GM12878 (cell line): Measurements from ENCODE around the gene CHRNA9. TPM values are rescaled to one million over a fixed set of nuclear protein-coding genes. Genes with fewer than 3 reads are reported as not detected.

Source experiments
- ATAC-seq: fragments of 200-7000 bp; cut with Tn5 transposase; 3 replicates; pipeline ENCODE4 v1.9.1; 2020; ENCODE audit warnings: mild to moderate bottlenecking, moderate library complexity
- BruUV-seq: library from RNA; stranded (reverse); fragments of 400-500 nt; replicated peaks from 2 replicates; lab custom pipeline; 2021; lab: Mats Ljungman, UMichigan
- CTCF ChIA-PET: fragments of 300-600 bp; sonication (Branson Sonifier 250); formaldehyde crosslinking; extraction: SDS; loops from one replicate; lab custom pipeline; 2021; ENCODE audit warnings: inconsistent platforms; lab: Yijun Ruan, JAX
- POLR2A ChIA-PET: fragments of 350-600 bp; formaldehyde crosslinking; extraction: SDS; loops from one replicate; lab custom pipeline; 2021; ENCODE audit warnings: inconsistent platforms; lab: Charles Lee
- RAD21 ChIA-PET: fragments of 300-600 bp; sonication (Branson Sonifier 250); formaldehyde crosslinking; loops from one replicate; lab custom pipeline; 2023; ENCODE audit warnings: antibody characterized with exemption; ENCODE audit not compliant: unreplicated experiment; lab: Charles Lee
- SMC1A ChIA-PET: fragments of 300-600 bp; sonication (Branson Sonifier 250); formaldehyde crosslinking; loops from one replicate; lab custom pipeline; 2023; ENCODE audit not compliant: unreplicated experiment, uncharacterized antibody; lab: Charles Lee
- DNase-seq: peaks from one replicate; pipeline ENCODE4 v3.0.0-alpha.2; 2011; ENCODE audit warnings: low read depth, low spot score
- FAIRE-seq: peaks from 3 replicates; lab custom pipeline; 2011; peaks lifted over from hg19 to GRCh38; lab: Jason Lieb, UNC
- H2AFZ ChIP-seq: 2 replicates; pipeline ENCODE4 v1.6.0; 2011; ENCODE audit warnings: low read depth, low read length, control low read depth; ENCODE audit not compliant: control insufficient read depth
- H3K27ac ChIP-seq: 2 replicates; pipeline ENCODE4 v1.5.1; 2011; ENCODE audit warnings: control low read depth; ENCODE audit not compliant: control insufficient read depth, insufficient read depth
- H3K27me3 ChIP-seq, 2 experiments: replicated peaks in 1 of 2; 2 replicates each; pipeline versions ENCODE4 v1.6.0 to v1.6.1; 2011; ENCODE audit warnings: low read length in 1 of 2; ENCODE audit not compliant: control insufficient read depth in 2 of 2, insufficient read depth in 2 of 2
- H3K36me3 ChIP-seq, 2 experiments: 2 replicates each; pipeline ENCODE4 v1.5.1; 2011; ENCODE audit warnings: low read length in 1 of 2; ENCODE audit not compliant: control insufficient read depth in 2 of 2, insufficient read depth in 2 of 2
- H3K4me1 ChIP-seq: 2 replicates; pipeline ENCODE4 v1.6.1; 2011; ENCODE audit warnings: mild to moderate bottlenecking, low read length, moderate library complexity, mixed read lengths; ENCODE audit not compliant: control insufficient read depth, insufficient read depth
- H3K4me2 ChIP-seq: 2 replicates; pipeline ENCODE4 v1.6.0; 2011; ENCODE audit warnings: control low read depth; ENCODE audit not compliant: control insufficient read depth, insufficient read depth
- H3K4me3 ChIP-seq: fragments of 200-600 bp; sonication (generic); 2 replicates; pipeline ENCODE4 v1.5.1; 2016
- H3K79me2 ChIP-seq: 2 replicates; pipeline ENCODE4 v1.6.0; 2011; ENCODE audit warnings: low read length; ENCODE audit not compliant: control insufficient read depth, insufficient read depth
- H3K9ac ChIP-seq: 2 replicates; pipeline ENCODE4 v1.8.0; 2011; ENCODE audit warnings: low read length, control low read depth, mixed read lengths; ENCODE audit not compliant: control insufficient read depth, insufficient read depth
- H3K9me3 ChIP-seq: replicated peaks from 3 replicates; pipeline ENCODE4 v1.5.1; 2011; ENCODE audit warnings: mild to moderate bottlenecking, low read length; ENCODE audit not compliant: control insufficient read depth, insufficient read depth
- H4K20me1 ChIP-seq: 2 replicates; pipeline ENCODE4 v1.6.0; 2011; ENCODE audit not compliant: control insufficient read depth, insufficient read depth
- BCL11A ChIP-seq: IDR thresholded peaks from 2 replicates; pipeline ENCODE4 v1.6.1; 2011; ENCODE audit warnings: low read depth, low read length
- EP300 ChIP-seq, 2 experiments: fragments of 150-350 bp in 1 of 2; IDR thresholded peaks; 2 replicates each; pipeline ENCODE4 v1.6.1; 2011 to 2012; ENCODE audit warnings: low read depth in 2 of 2, low read length in 2 of 2, borderline replicate concordance in 1 of 2, improper control_type of control experiment in 1 of 2, inconsistent platforms in 1 of 2; ENCODE audit not compliant: control insufficient read depth in 1 of 2
- ESRRA ChIP-seq: IDR thresholded peaks from 2 replicates; pipeline ENCODE4 v1.6.1; 2012; ENCODE audit warnings: mild to moderate bottlenecking, low read length, improper control_type of control experiment
- HDAC2 ChIP-seq: fragments of 200-600 bp; sonication (generic); IDR thresholded peaks from 2 replicates; pipeline ENCODE4 v1.6.1; 2017
- MEF2A ChIP-seq: IDR thresholded peaks from 2 replicates; pipeline ENCODE4 v1.6.1; 2011; ENCODE audit warnings: low read depth, mild to moderate bottlenecking, low read length, moderate library complexity; ENCODE audit not compliant: insufficient read depth
- MYB ChIP-seq: fragments of 150-350 bp; IDR thresholded peaks from 2 replicates; pipeline ENCODE4 v1.6.1; 2014; ENCODE audit warnings: mild to moderate bottlenecking, low read depth, low read length, borderline replicate concordance
- NFYA ChIP-seq: IDR thresholded peaks from 2 replicates; pipeline ENCODE4 v1.6.1; 2011; ENCODE audit warnings: low read depth, mild to moderate bottlenecking, low read length, improper control_type of control experiment, borderline replicate concordance
- RCOR1 ChIP-seq: conservative IDR thresholded peaks from 2 replicates; pipeline ENCODE4 v1.6.1; 2012; ENCODE audit warnings: low read depth, low read length, improper control_type of control experiment
- RFX5 ChIP-seq: IDR thresholded peaks from 2 replicates; pipeline ENCODE4 v1.6.1; 2011; ENCODE audit warnings: low read depth, low read length, improper control_type of control experiment
- SPI1 ChIP-seq: IDR thresholded peaks from 2 replicates; pipeline ENCODE4 v1.6.1; 2011; ENCODE audit warnings: low read depth, mild to moderate bottlenecking, low read length, moderate library complexity, borderline replicate concordance; ENCODE audit not compliant: insufficient read depth
- TARDBP ChIP-seq: IDR thresholded peaks from 2 replicates; pipeline ENCODE4 v1.6.1; 2016; ENCODE audit warnings: borderline replicate concordance
- WGBS: methylation state at CpG from one replicate; pipeline ENCODE4 v1.1.6; 2016; ENCODE audit warnings: low lambda C conversion rate; ENCODE audit not compliant: insufficient replicate concordance, insufficient coverage; ENCODE audit errors: missing lambda C conversion rate; 5-methylcytosine and 5-hydroxymethylcytosine counted together
- in situ Hi-C: fragments of 300-500 bp; cut with MboI; formaldehyde crosslinking; loops from 9 replicates; pipeline ENCODE4 v1.14.3; 2018; ENCODE audit warnings: mixed read lengths
- intact Hi-C: fragments of 100-400 bp; cut with micrococcal nuclease; formaldehyde crosslinking; loops from one replicate; pipeline ENCODE4 v1.14.2; 2022; ENCODE audit not compliant: unreplicated experiment
- polyA plus RNA-seq, 11 experiments: library from polyadenylated mRNA; depleted of rRNA in 4 of 11; unstranded in 6 of 11; stranded (reverse) in 5 of 11; fragments of >200 nt; fragmentation: Nextera tagmentation in 4 of 11; fragmentation: Illumina TruSeq in 1 of 11; extraction: Ambion mirVana in 4 of 11; extraction: Trizol in 1 of 11; gene quantifications; 1 replicate in 1 of 11; 2 replicates in 10 of 11; pipeline versions ENCODE4 v1.2.1 to v1.2.3, GENCODE V29; 2011 to 2016; ENCODE audit warnings: inconsistent platforms in 2 of 11, missing spikeins in 2 of 11, low read depth in 1 of 11
- total RNA-seq, 4 experiments: library from RNA; depleted of rRNA in 3 of 4; stranded (reverse); fragments of >200 nt in 3 of 4; fragmentation: Illumina TruSeq in 1 of 4; extraction: Trizol in 1 of 4; gene quantifications; 2 replicates each; pipeline versions ENCODE4 v1.2.1 to v1.2.3, GENCODE V29; 2013 to 2021
- TF ChIP-seq, protein P1 (sequence below): IDR thresholded peaks from 2 replicates; pipeline ENCODE4 v1.6.1; 2012; ENCODE audit warnings: mild to moderate bottlenecking, low read depth, low read length
- TF ChIP-seq, protein P2 (sequence below): fragments of 450-650 bp; formaldehyde crosslinking; IDR thresholded peaks from 2 replicates; pipeline ENCODE4 v1.4.0; 2020; ENCODE audit warnings: mild to moderate bottlenecking, moderate library complexity
- TF ChIP-seq, protein P3 (sequence below): fragments of 450-650 bp; IDR thresholded peaks from 2 replicates; pipeline ENCODE4 v1.6.1; 2017; ENCODE audit warnings: mild to moderate bottlenecking, low read depth, inconsistent platforms; ENCODE audit not compliant: poor library complexity, severe bottlenecking

CHRNA9 gene
- total and polyA plus RNA-seq, 10 of the 15 experiments (the other 5 are each of a cell fraction or from before 2014, with no cell fraction given) = 0.05 to 0.09 (median 0.08) TPM; not detected in 7

DNA sequence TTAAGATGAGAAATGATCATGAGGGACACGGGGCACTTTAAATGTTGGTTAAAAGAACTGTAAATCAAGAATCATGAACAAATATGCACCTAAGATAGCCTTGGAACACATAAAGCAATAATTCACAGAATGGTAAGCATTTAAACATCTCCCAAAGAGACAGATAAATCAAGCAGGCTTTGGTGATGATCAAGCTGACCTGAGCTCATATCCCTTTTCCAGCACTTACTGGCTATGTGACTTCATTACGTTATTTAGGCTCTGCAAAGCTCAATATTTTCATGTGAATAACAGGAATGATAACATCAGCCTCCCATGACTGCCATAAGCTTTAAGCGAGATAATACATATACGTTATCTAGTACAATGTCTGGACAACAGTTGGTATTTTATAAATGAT lies 54.9 kb downstream of the CHRNA9 start:
- intact Hi-C loops = no loop called here
- Histone ChIP-seq H3K36me3 (no peaks in the 10 kb centered on the region), H3K79me2 (no peaks in the 10 kb centered on the region), H3K4me2 (no peak overlapping the region), H3K4me3 (no peak overlapping the region), H2AFZ (no peak overlapping the region), H4K20me1 (no peaks in the 10 kb centered on the region), H3K9ac (no peak overlapping the region), H3K27ac (no peak overlapping the region), H3K4me1 (no peaks in the 10 kb centered on the region), H3K9me3 (no peaks in the 10 kb centered on the region), H3K27me3 (no peaks in the 10 kb centered on the region)
- ATAC-seq (no peak), DNase-seq (no peak), FAIRE-seq (no peak)
- ChIA-PET POLR2A (interaction anchor here (0.6 kb wide), 1 partner anchor 331 kb away, joined by 3 read pairs; no protein-coding TSS in a partner anchor), SMC1A (interaction anchor here (1.1 to 1.3 kb wide), 4 partner anchors 10 to 330 kb away, joined by 3 to 4 read pairs (median 4); no protein-coding TSS in a partner anchor), RAD21 (interaction anchor here (0.7 kb wide), 1 partner anchor 329 kb away, joined by 3 read pairs; no protein-coding TSS in a partner anchor), CTCF (interaction anchor here (0.7 to 1.2 kb wide), 3 partner anchors 29 to 329 kb away, joined by 3 to 4 read pairs (median 4); no protein-coding TSS in a partner anchor)
- WGBS = 76% methylated on average over 4 of the region's 4 CpGs
- in situ Hi-C loops = no loop called here
- BruUV-seq = no TSS peak
- TF ChIP-seq TARDBP (no peak), EP300 (IDR thresholded peaks at IDR 0.05; ENCODE audit: borderline replicate concordance in 1 of 2, control insufficient read depth in 1 of 2, low read depth in 2 of 2, low read length in 2 of 2) (no peak), SPI1 (no peak), BCL11A (no peak), RCOR1 (no peak), HDAC2 (no peak), NFYA (no peak), MEF2A (no peak), MYB (no peak), ESRRA (no peak), RFX5 (no peak)
- TF ChIP-seq, protein P1, sequence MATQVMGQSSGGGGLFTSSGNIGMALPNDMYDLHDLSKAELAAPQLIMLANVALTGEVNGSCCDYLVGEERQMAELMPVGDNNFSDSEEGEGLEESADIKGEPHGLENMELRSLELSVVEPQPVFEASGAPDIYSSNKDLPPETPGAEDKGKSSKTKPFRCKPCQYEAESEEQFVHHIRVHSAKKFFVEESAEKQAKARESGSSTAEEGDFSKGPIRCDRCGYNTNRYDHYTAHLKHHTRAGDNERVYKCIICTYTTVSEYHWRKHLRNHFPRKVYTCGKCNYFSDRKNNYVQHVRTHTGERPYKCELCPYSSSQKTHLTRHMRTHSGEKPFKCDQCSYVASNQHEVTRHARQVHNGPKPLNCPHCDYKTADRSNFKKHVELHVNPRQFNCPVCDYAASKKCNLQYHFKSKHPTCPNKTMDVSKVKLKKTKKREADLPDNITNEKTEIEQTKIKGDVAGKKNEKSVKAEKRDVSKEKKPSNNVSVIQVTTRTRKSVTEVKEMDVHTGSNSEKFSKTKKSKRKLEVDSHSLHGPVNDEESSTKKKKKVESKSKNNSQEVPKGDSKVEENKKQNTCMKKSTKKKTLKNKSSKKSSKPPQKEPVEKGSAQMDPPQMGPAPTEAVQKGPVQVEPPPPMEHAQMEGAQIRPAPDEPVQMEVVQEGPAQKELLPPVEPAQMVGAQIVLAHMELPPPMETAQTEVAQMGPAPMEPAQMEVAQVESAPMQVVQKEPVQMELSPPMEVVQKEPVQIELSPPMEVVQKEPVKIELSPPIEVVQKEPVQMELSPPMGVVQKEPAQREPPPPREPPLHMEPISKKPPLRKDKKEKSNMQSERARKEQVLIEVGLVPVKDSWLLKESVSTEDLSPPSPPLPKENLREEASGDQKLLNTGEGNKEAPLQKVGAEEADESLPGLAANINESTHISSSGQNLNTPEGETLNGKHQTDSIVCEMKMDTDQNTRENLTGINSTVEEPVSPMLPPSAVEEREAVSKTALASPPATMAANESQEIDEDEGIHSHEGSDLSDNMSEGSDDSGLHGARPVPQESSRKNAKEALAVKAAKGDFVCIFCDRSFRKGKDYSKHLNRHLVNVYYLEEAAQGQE = no peak
- TF ChIP-seq, protein P2, sequence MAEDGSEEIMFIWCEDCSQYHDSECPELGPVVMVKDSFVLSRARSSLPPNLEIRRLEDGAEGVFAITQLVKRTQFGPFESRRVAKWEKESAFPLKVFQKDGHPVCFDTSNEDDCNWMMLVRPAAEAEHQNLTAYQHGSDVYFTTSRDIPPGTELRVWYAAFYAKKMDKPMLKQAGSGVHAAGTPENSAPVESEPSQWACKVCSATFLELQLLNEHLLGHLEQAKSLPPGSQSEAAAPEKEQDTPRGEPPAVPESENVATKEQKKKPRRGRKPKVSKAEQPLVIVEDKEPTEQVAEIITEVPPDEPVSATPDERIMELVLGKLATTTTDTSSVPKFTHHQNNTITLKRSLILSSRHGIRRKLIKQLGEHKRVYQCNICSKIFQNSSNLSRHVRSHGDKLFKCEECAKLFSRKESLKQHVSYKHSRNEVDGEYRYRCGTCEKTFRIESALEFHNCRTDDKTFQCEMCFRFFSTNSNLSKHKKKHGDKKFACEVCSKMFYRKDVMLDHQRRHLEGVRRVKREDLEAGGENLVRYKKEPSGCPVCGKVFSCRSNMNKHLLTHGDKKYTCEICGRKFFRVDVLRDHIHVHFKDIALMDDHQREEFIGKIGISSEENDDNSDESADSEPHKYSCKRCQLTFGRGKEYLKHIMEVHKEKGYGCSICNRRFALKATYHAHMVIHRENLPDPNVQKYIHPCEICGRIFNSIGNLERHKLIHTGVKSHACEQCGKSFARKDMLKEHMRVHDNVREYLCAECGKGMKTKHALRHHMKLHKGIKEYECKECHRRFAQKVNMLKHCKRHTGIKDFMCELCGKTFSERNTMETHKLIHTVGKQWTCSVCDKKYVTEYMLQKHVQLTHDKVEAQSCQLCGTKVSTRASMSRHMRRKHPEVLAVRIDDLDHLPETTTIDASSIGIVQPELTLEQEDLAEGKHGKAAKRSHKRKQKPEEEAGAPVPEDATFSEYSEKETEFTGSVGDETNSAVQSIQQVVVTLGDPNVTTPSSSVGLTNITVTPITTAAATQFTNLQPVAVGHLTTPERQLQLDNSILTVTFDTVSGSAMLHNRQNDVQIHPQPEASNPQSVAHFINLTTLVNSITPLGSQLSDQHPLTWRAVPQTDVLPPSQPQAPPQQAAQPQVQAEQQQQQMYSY = no peak
- TF ChIP-seq, protein P3, sequence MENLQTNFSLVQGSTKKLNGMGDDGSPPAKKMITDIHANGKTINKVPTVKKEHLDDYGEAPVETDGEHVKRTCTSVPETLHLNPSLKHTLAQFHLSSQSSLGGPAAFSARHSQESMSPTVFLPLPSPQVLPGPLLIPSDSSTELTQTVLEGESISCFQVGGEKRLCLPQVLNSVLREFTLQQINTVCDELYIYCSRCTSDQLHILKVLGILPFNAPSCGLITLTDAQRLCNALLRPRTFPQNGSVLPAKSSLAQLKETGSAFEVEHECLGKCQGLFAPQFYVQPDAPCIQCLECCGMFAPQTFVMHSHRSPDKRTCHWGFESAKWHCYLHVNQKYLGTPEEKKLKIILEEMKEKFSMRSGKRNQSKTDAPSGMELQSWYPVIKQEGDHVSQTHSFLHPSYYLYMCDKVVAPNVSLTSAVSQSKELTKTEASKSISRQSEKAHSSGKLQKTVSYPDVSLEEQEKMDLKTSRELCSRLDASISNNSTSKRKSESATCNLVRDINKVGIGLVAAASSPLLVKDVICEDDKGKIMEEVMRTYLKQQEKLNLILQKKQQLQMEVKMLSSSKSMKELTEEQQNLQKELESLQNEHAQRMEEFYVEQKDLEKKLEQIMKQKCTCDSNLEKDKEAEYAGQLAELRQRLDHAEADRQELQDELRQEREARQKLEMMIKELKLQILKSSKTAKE = no peak
